Tibial nerve (tissue), 4 donors: ENCODE data around the gene EED.

Experiments used
- CTCF ChIP-seq, 5 experiments: fragments of 200-600 bp in 3 of 5; fragments of 450-650 bp in 2 of 5; sonication (generic) in 3 of 5; IDR thresholded peaks; one replicate each; pipeline ENCODE4 v1.5.1; 2016 to 2019; ENCODE audit warnings: antibody characterized with exemption in 5 of 5, mild to moderate bottlenecking in 3 of 5, moderate library complexity in 2 of 5
- EP300 ChIP-seq, 2 donors: sonication (generic); formaldehyde crosslinking; IDR thresholded peaks; one replicate each; pipeline ENCODE4 v1.6.1; 2017; ENCODE audit warnings: antibody characterized with exemption in 2 of 2, mild to moderate bottlenecking in 1 of 2
- POLR2A ChIP-seq, 2 donors: fragments of 450-650 bp; IDR thresholded peaks; one replicate each; pipeline ENCODE4 v1.6.1; 2017; ENCODE audit warnings: antibody characterized with exemption in 2 of 2, mild to moderate bottlenecking in 2 of 2, moderate library complexity in 2 of 2

GRCh38 chr11:86240164-86240563, 4.4 kb upstream of the EED start:
- TF ChIP-seq CTCF (IDR thresholded peaks at IDR 0.05) (no peak), POLR2A (IDR thresholded peaks at IDR 0.05) (no peak), EP300 (IDR thresholded peaks at IDR 0.05) (no peak)
